DOHH2 (cell line): ENCODE measurements around the gene DLGAP1.

Source experiments
- H3F3A ChIP-seq: fragments of 200-600 bp; sonication (generic), shearing (Covaris generic); 2 replicates; pipeline ENCODE4 v1.6.0; 2016; ENCODE audit warnings: antibody characterized with exemption, mild to moderate bottlenecking; ENCODE audit not compliant: control insufficient read depth, insufficient read depth
- H3K27ac ChIP-seq: fragments of 200-600 bp; sonication (generic); 2 replicates; pipeline ENCODE4 v1.5.1; 2014; ENCODE audit warnings: low read depth, mild to moderate bottlenecking, low read length, moderate library complexity
- H3K27me3 ChIP-seq: fragments of 200-600 bp; sonication (generic); 2 replicates; pipeline ENCODE4 v1.6.1; 2014; ENCODE audit warnings: mild to moderate bottlenecking, low read length, mixed read lengths; ENCODE audit not compliant: control insufficient read depth
- H3K36me3 ChIP-seq: fragments of 200-600 bp; sonication (generic); 2 replicates; pipeline ENCODE4 v1.6.1; 2014; ENCODE audit warnings: mild to moderate bottlenecking, low read length, moderate library complexity, mixed read lengths; ENCODE audit not compliant: control insufficient read depth
- H3K4me1 ChIP-seq: fragments of 200-600 bp; sonication (generic); 2 replicates; pipeline ENCODE4 v1.6.1; 2014; ENCODE audit warnings: mild to moderate bottlenecking, low read length, mixed read lengths; ENCODE audit not compliant: control insufficient read depth
- H3K4me2 ChIP-seq: fragments of 200-600 bp; sonication (generic); 2 replicates; pipeline ENCODE4 v1.6.0; 2014; ENCODE audit warnings: mild to moderate bottlenecking, low read length, moderate library complexity
- H3K4me3 ChIP-seq: fragments of 200-600 bp; sonication (generic); 2 replicates; pipeline ENCODE4 v1.5.1; 2014; ENCODE audit warnings: mild to moderate bottlenecking, low read length, mixed read lengths
- H3K79me2 ChIP-seq: fragments of 200-600 bp; sonication (generic); 2 replicates; pipeline ENCODE4 v1.6.1; 2014; ENCODE audit warnings: mild to moderate bottlenecking, low read length, mixed read lengths; ENCODE audit not compliant: control insufficient read depth
- H3K9me2 ChIP-seq: fragments of 200-600 bp; sonication (generic); replicated peaks from 2 replicates; pipeline ENCODE4 v1.6.1; 2014; ENCODE audit warnings: mild to moderate bottlenecking, low read length, mixed read lengths; ENCODE audit not compliant: control insufficient read depth
- H3K9me3 ChIP-seq: fragments of 200-600 bp; sonication (generic); 2 replicates; pipeline ENCODE4 v1.6.1; 2014; ENCODE audit warnings: antibody characterized with exemption, low read length, mixed read lengths; ENCODE audit not compliant: control insufficient read depth, insufficient read depth
- H4K20me1 ChIP-seq: fragments of 200-600 bp; sonication (generic); 2 replicates; pipeline ENCODE4 v1.6.0; 2014; ENCODE audit warnings: low read depth, mild to moderate bottlenecking, antibody characterized with exemption, low read length, moderate library complexity; ENCODE audit not compliant: control insufficient read depth, insufficient read depth
- EZH2phosphoT487 ChIP-seq: fragments of 200-600 bp; sonication (generic); IDR thresholded peaks from 2 replicates; pipeline ENCODE4 v1.6.1; 2017; ENCODE audit warnings: borderline replicate concordance, mild to moderate bottlenecking, antibody characterized with exemption, low read length, moderate library complexity, mixed read lengths
- TF ChIP-seq, protein P1 (sequence below): fragments of 200-600 bp; sonication (generic); IDR thresholded peaks from one replicate; pipeline ENCODE4 v1.5.1; 2014; ENCODE audit warnings: antibody characterized with exemption, mild to moderate bottlenecking, low read depth, low read length; ENCODE audit not compliant: poor library complexity, severe bottlenecking

Gene DLGAP1

DNA sequence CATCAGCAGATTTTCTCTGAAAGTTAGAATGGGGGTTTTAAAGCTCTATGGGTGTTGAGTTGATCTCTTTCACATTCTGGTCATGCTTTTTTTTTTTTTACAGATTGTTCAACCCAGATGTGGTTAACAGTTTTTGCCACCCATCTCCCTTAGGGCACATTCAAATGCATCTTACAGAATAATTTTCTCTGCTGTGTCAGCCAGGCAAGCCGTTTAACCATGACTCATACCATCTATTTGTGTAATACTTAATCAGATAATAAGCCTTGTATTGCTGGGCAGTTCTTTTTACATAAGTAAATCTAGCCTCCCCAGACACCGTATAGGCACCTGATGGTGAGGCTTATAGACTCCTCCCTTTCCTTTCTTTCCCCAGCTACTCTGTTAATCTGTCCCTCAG is 943.1 kb downstream of the DLGAP1 start:
- Histone ChIP-seq H3K9me3 (no peaks in the 10 kb centered on the region), H3K36me3 (no peaks in the 10 kb centered on the region), H3K27ac (no peak overlapping the region), H3K4me1 (no peaks in the 10 kb centered on the region), H3K79me2 (no peaks in the 10 kb centered on the region), H3K4me3 (no peak overlapping the region), H3K9me2 (no peaks in the 10 kb centered on the region), H3F3A (no peaks in the 10 kb centered on the region), H3K4me2 (no peak overlapping the region), H4K20me1 (no peaks in the 10 kb centered on the region), H3K27me3 (no peaks in the 10 kb centered on the region)
- TF ChIP-seq, protein P1, sequence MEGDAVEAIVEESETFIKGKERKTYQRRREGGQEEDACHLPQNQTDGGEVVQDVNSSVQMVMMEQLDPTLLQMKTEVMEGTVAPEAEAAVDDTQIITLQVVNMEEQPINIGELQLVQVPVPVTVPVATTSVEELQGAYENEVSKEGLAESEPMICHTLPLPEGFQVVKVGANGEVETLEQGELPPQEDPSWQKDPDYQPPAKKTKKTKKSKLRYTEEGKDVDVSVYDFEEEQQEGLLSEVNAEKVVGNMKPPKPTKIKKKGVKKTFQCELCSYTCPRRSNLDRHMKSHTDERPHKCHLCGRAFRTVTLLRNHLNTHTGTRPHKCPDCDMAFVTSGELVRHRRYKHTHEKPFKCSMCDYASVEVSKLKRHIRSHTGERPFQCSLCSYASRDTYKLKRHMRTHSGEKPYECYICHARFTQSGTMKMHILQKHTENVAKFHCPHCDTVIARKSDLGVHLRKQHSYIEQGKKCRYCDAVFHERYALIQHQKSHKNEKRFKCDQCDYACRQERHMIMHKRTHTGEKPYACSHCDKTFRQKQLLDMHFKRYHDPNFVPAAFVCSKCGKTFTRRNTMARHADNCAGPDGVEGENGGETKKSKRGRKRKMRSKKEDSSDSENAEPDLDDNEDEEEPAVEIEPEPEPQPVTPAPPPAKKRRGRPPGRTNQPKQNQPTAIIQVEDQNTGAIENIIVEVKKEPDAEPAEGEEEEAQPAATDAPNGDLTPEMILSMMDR, result no peak
- no peak for TF ChIP-seq EZH2phosphoT487

DNA sequence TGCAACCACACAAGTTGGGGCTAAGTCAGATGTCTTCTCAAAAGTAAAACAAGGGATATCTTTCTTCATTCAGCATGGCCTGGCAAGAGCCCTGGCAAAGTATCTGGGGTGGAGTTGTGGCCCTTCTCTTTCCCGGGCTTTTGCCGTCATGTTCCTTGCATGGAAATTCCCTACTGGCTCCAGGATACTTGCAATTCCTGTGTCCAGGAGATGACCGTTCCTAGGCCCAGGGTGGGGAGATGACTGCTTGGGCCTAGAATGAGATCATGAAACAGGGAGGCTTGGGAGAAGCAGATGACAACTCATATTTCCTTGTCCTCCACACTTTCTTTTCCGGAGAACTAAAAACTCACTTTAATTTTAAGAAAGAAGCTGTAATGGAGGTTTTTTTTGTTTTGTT is 944.2 kb downstream of the DLGAP1 start:
- Histone ChIP-seq H3K4me3 (no peak overlapping the region), H3K4me2 (no peak overlapping the region), H3K9me3 (no peaks in the 10 kb centered on the region), H3K79me2 (no peaks in the 10 kb centered on the region), H3K9me2 (no peaks in the 10 kb centered on the region), H3K27ac (no peak overlapping the region), H3K4me1 (no peaks in the 10 kb centered on the region), H4K20me1 (no peaks in the 10 kb centered on the region), H3K36me3 (no peaks in the 10 kb centered on the region), H3K27me3 (no peaks in the 10 kb centered on the region), H3F3A (no peaks in the 10 kb centered on the region)
- no peak for TF ChIP-seq EZH2phosphoT487
- TF ChIP-seq, protein P1, result no peak

DNA sequence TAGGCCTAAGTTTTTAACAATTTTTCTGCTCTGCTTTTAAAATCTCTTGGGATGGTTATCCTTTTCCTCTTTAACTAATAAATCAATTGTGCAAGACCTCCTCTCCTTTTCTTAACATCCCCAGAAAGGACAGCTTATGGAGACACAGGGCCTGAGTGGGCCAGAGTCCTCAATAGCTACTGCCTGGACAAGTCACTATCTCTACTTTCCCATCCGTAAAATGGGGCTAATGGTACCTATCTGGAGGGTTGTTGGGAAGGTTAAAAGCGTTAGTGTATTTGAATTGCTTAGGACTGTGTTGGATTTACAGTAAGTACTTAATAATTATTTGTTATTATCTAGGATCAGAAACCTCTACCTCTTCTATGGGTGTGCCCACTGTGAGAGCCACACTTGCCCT is 945.1 kb downstream of the DLGAP1 start:
- H3K9me3 ChIP-seq, result no peaks in the 10 kb centered on the region
- H3K9me2 ChIP-seq, result no peaks in the 10 kb centered on the region
- H3K27me3 ChIP-seq, result no peaks in the 10 kb centered on the region
- TF ChIP-seq EZH2phosphoT487, result no peak
- TF ChIP-seq, protein P1, result no peak
- no peak overlapping the region for H3K4me3 ChIP-seq
- no peaks in the 10 kb centered on the region for H4K20me1 ChIP-seq
- no peaks in the 10 kb centered on the region for H3K79me2 ChIP-seq
- no peaks in the 10 kb centered on the region for H3K4me1 ChIP-seq
- no peaks in the 10 kb centered on the region for H3F3A ChIP-seq
- no peak overlapping the region for H3K4me2 ChIP-seq
- H3K36me3 ChIP-seq, result no peaks in the 10 kb centered on the region
- no peak overlapping the region for H3K27ac ChIP-seq
